OCI-LY7 (cell line): ENCODE data around the gene BAIAP2L2. TPM values are rescaled to one million over a fixed set of nuclear protein-coding genes. Genes with fewer than 3 reads are reported as not detected.

Experiments
- BruUV-seq: library from RNA; stranded (reverse); fragments of 400-500 nt; replicated peaks from 2 replicates; lab custom pipeline; 2021; lab: Mats Ljungman, UMichigan
- CTCF ChIA-PET: fragments of 300-600 bp; sonication (Branson Sonifier 250); formaldehyde crosslinking; loops from one replicate; lab custom pipeline; 2022; ENCODE audit warnings: antibody characterized with exemption; ENCODE audit not compliant: unreplicated experiment; lab: Charles Lee
- POLR2A ChIA-PET: fragments of 300-600 bp; sonication (Branson Sonifier 250); formaldehyde crosslinking; loops from one replicate; lab custom pipeline; 2022; ENCODE audit warnings: antibody characterized with exemption; lab: Charles Lee
- DNase-seq: peaks from one replicate; pipeline ENCODE4 v3.0.0-alpha.2; 2015; ENCODE audit warnings: low spot score
- H2AFZ ChIP-seq: fragments of 200-600 bp; sonication (generic), shearing (Covaris generic); 2 replicates; pipeline ENCODE4 v1.6.1; 2014; ENCODE audit warnings: mild to moderate bottlenecking, antibody characterized with exemption, low read length, moderate library complexity
- H3K27ac ChIP-seq: fragments of 200-600 bp; sonication (generic); 2 replicates; pipeline ENCODE4 v1.5.1; 2014; ENCODE audit warnings: mixed run types, low read depth, mild to moderate bottlenecking, moderate library complexity, low read length, inconsistent platforms; ENCODE audit not compliant: poor library complexity, severe bottlenecking
- H3K36me3 ChIP-seq: fragments of 200-600 bp; sonication (generic); 2 replicates; pipeline ENCODE4 v1.6.1; 2014; ENCODE audit warnings: mild to moderate bottlenecking, antibody characterized with exemption, low read length, moderate library complexity, mixed read lengths; ENCODE audit not compliant: insufficient read depth
- H3K4me1 ChIP-seq: fragments of 200-600 bp; sonication (generic); 2 replicates; pipeline ENCODE4 v1.5.1; 2014; ENCODE audit warnings: mild to moderate bottlenecking, low read length; ENCODE audit not compliant: insufficient read depth, poor library complexity, severe bottlenecking
- H3K4me2 ChIP-seq: fragments of 200-600 bp; sonication (generic); 2 replicates; pipeline ENCODE4 v1.6.1; 2014; ENCODE audit warnings: mild to moderate bottlenecking, low read length
- H3K4me3 ChIP-seq: fragments of 200-600 bp; sonication (generic); 2 replicates; pipeline ENCODE4 v1.5.1; 2014; ENCODE audit warnings: mild to moderate bottlenecking, low read depth, low read length; ENCODE audit not compliant: poor library complexity, severe bottlenecking
- H3K79me2 ChIP-seq: fragments of 200-600 bp; sonication (generic); 2 replicates; pipeline ENCODE4 v1.6.1; 2016; ENCODE audit warnings: low read depth, mild to moderate bottlenecking, low read length, moderate library complexity, mixed read lengths; ENCODE audit not compliant: insufficient read depth
- H3K9me2 ChIP-seq: fragments of 200-600 bp; sonication (generic); 2 replicates; pipeline ENCODE4 v1.6.1; 2016; ENCODE audit warnings: mild to moderate bottlenecking, low read length, mixed read lengths; ENCODE audit not compliant: insufficient read depth
- H3K9me3 ChIP-seq: fragments of 200-600 bp; sonication (generic); 2 replicates; pipeline ENCODE4 v1.6.1; 2014; ENCODE audit warnings: mild to moderate bottlenecking, mixed run types, low read length, mixed read lengths
- H4K20me1 ChIP-seq: fragments of 200-600 bp; sonication (generic); 2 replicates; pipeline ENCODE4 v1.6.1; 2014; ENCODE audit warnings: mild to moderate bottlenecking, antibody characterized with exemption, low read length, moderate library complexity, mixed read lengths; ENCODE audit not compliant: insufficient read depth
- CTCF ChIP-seq: fragments of 200-600 bp; sonication (generic); conservative IDR thresholded peaks from 2 replicates; pipeline ENCODE4 v1.5.1; 2014; ENCODE audit warnings: mild to moderate bottlenecking, antibody characterized with exemption, low read length, moderate library complexity, mixed read lengths
- EZH2phosphoT487 ChIP-seq: fragments of 200-600 bp; sonication (generic); IDR thresholded peaks from 2 replicates; pipeline ENCODE4 v1.6.1; 2018; ENCODE audit warnings: low read depth, borderline replicate concordance, mild to moderate bottlenecking, mixed run types, antibody characterized with exemption, low read length, moderate library complexity, mixed read lengths
- intact Hi-C: fragments of 100-400 bp; cut with micrococcal nuclease; formaldehyde crosslinking; loops from one replicate; pipeline ENCODE4 v1.10.0; 2022; ENCODE audit not compliant: unreplicated experiment
- total RNA-seq, 2 experiments: library from RNA; depleted of rRNA in 1 of 2; stranded (reverse); fragments of >200 nt in 1 of 2; shearing (Covaris generic) in 1 of 2; gene quantifications; 2 replicates each; pipeline ENCODE4 v1.2.3, GENCODE V29; 2014 to 2022

The BAIAP2L2 gene
- total RNA-seq, 2 experiments from 2014 or later = 0.35 to 1.9 TPM

GRCh38 chr22:38110863-38111852 is 674 bp upstream of the BAIAP2L2 start:
- intact Hi-C loops = no loop called here
- Histone ChIP-seq H3K79me2 (no peaks in the 10 kb centered on the region), H3K27ac (no peak overlapping the region), H3K9me3 (no peaks in the 10 kb centered on the region), H3K4me3 (no peak overlapping the region), H4K20me1 (no peaks in the 10 kb centered on the region), H3K9me2 (no peaks in the 10 kb centered on the region), H3K4me1 (no peaks in the 10 kb centered on the region), H3K36me3 (no peaks in the 10 kb centered on the region), H2AFZ (no peak overlapping the region), H3K4me2 (no peak overlapping the region)
- ChIA-PET POLR2A (interaction anchor here (0.6 kb wide), 2 partner anchors 10 to 774 kb away, joined by 4 read pairs; no protein-coding TSS in a partner anchor), CTCF (no interaction called here)
- TF ChIP-seq EZH2phosphoT487 (no peak), CTCF (no peak)
- DNase-seq = no peak
- BruUV-seq = no TSS peak

- DNase-seq = peak; percentile 22
- TF ChIP-seq CTCF = no peak
- TF ChIP-seq EZH2phosphoT487 = no peak
- no peaks in the 10 kb centered on the region for H3K36me3 ChIP-seq
- intact Hi-C loops = no loop called here
- H4K20me1 ChIP-seq = no peaks in the 10 kb centered on the region
- H3K27ac ChIP-seq = no peak overlapping the region
- H3K4me2 ChIP-seq = no peak overlapping the region
- H2AFZ ChIP-seq = no peak overlapping the region
- no peaks in the 10 kb centered on the region for H3K4me1 ChIP-seq
- H3K9me3 ChIP-seq = no peaks in the 10 kb centered on the region
- H3K4me3 ChIP-seq = no peak overlapping the region
- ChIA-PET CTCF (no interaction called here), POLR2A (no interaction called here)
- H3K79me2 ChIP-seq = no peaks in the 10 kb centered on the region
- H3K9me2 ChIP-seq = no peaks in the 10 kb centered on the region
- BruUV-seq = no TSS peak
These were observed 998 bp downstream of the BAIAP2L2 start for GRCh38 chr22:38109371-38110001.
